GM19452 (cell line): Measurements from ENCODE around the gene FMN2.
"Not testable (repeated sequence)": the region's sequence is repeated elsewhere in the genome, so short reads cannot be mapped to it uniquely, and the experiment has no call there.

Experiments
- ATAC-seq: cut with Tn5 transposase; IDR thresholded peaks from one replicate; pipeline ENCODE4 v1.9.1; 2021; ENCODE audit not compliant: unreplicated experiment

FMN2 gene

GRCh38 chr1:240308096-240308495, 216.4 kb downstream of the FMN2 start:
- no peak for ATAC-seq

GRCh38 chr1:240309769-240310168, 218.1 kb downstream of the FMN2 start:
- no peak for ATAC-seq

DNA sequence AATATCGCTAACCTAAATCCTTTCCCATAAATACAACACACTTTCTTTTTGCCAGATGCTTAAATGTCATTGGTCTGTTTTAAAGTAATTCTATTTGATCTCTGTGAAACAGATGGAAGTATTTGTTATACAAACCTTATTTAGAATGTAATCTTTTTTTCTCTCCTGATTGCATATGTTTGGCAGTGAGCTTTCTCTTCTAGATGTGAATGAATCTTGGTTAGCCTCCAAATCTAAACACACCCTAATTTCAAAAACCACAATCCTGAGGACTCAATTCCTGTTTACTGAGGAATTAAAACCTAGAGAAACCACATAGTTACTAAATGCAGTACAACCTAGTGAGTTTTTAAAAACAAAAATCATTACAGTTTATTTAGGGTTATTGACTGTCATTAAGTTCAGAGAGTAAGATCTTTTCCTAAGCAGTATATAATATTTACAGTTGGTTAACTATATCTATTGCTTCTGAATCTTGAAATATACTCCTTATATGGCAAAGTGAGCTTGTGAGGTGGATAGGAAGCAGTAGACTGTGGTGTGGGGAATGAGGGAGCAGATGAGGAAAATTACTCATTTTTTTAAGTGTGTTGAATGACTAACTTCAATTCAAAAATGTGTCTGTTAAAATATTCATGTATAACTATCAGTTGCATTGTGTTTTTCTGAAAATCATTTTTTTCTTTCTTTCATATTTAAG, 218.7 kb downstream of the FMN2 start:
- ATAC-seq = no peak

DNA sequence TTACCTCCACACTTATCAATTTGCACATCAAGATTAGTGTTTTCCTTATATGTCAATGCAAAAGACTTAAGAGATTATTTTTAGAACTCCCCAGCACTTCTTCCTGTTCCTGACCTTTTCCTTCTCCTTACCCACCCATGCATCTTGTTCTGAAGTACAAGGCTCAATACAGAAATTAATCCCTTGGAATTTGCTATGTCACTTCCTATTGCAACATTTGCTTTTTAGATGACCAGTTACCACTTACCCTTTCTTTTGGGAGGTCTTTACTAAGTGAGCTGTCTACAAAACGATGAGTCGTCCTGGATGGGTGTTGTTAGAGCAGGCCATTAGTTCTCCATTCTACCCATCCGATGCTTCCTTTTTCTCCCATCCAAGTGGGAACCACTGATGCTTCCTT, 221.2 kb downstream of the FMN2 start:
- no peak for ATAC-seq

GRCh38 chr1:240314845-240315801, 223.4 kb downstream of the FMN2 start:
- ATAC-seq = no peak

DNA sequence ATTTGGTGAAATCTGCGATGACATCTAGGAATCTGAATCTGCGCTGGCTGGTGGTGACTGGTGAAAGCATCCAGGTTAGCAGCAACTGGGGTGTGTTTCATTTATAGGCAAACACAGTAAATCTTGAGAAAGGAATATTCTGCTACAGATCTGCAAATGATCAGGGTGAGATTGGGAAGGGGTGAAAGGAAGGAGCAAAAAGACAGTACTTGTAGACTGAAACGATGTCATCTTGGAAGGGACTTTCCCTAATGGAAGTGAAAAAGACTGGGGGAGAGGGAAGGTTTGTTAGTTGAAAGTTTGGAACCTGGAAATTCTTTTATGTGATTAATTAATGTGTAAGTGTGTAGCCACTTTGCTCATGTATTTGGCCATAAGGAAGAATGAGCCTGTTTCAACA, 228.3 kb downstream of the FMN2 start:
- ATAC-seq = no peak

- no peak for ATAC-seq
Observed at GRCh38 chr1:240320659-240321058, 229.0 kb downstream of the FMN2 start.

DNA sequence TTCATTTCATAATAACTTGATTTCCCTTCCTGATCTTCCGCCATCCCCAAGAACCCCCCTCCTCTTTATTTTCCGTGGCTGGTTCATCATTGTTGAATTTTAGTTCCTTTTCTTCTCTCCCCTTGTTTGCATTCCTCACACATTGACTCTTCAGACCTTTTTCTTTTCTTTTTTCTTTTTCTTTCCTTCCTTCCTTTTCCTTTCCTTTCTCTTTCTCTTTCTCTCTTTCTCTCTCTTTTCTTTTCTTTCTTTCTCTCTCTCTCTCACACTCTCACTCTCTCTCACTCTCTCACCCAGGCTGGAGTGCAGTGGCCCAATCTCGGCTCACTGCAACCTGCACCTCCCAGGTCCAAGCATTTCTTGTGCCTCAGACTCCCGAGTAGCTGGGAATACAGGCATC, 231.3 kb downstream of the FMN2 start:
- ATAC-seq = no peak

- ATAC-seq = not testable (repeated sequence)
Observed at GRCh38 chr1:240328382-240328781, 236.7 kb downstream of the FMN2 start.

GRCh38 chr1:240329443-240329842, 237.8 kb downstream of the FMN2 start:
- no peak for ATAC-seq

- ATAC-seq = no peak
Observed at GRCh38 chr1:240332672-240333071, 241.0 kb downstream of the FMN2 start.

- no peak for ATAC-seq
Observed at GRCh38 chr1:240337781-240338180, 246.1 kb downstream of the FMN2 start.

GRCh38 chr1:240338837-240339236, 247.2 kb downstream of the FMN2 start:
- ATAC-seq = no peak

GRCh38 chr1:240341365-240342250, 249.9 kb downstream of the FMN2 start:
- ATAC-seq = no peak

DNA sequence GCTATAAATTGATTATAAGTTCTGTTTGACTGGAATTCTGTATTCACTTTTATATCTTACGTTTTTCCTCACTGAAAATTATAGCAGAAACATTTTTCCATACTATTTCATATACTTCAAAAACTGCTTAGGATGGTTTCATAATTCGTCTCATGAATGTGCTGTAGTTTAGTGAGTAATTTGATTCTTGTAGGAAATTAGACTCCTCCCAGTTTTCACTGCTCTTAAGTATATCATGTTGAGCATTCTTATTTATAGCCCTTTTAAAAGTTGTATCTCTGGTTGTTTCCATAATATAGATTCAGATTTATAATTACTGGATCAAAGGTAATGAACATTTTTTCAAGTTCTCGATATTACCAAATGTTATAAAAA, 250.6 kb downstream of the FMN2 start:
- ATAC-seq = no peak

- no peak for ATAC-seq
Observed at GRCh38 chr1:240343045-240343444, 251.4 kb downstream of the FMN2 start.

GRCh38 chr1:240343966-240344365, 252.3 kb downstream of the FMN2 start:
- ATAC-seq = no peak

GRCh38 chr1:240344918-240345317, 253.2 kb downstream of the FMN2 start:
- no peak for ATAC-seq

- no peak for ATAC-seq
Observed at GRCh38 chr1:240349695-240350094, 258.0 kb downstream of the FMN2 start.

DNA sequence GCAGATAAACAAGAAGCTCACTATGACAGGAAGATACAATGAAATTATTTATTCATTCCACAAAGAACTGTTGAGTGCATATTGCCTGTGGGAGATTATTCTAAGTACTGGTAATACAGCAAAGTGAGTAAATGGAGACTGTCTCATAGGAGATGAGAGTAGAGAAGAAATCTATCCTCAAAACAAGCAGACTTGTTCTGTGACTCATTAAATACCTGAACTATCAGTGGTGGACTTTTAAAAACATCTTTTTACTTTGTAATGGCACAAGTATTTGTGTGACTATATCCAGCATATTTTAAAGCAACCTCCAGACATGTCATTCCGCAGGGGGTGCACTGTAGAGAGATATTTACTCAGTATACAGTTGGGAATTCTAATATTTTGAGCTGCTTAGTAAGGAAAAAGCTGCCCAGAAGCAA, 259.2 kb downstream of the FMN2 start:
- no peak for ATAC-seq

- ATAC-seq = no peak
Observed at GRCh38 chr1:240351690-240352089, 260.0 kb downstream of the FMN2 start.
